Measurements from ENCODE around the gene BORCS5.

DNA sequence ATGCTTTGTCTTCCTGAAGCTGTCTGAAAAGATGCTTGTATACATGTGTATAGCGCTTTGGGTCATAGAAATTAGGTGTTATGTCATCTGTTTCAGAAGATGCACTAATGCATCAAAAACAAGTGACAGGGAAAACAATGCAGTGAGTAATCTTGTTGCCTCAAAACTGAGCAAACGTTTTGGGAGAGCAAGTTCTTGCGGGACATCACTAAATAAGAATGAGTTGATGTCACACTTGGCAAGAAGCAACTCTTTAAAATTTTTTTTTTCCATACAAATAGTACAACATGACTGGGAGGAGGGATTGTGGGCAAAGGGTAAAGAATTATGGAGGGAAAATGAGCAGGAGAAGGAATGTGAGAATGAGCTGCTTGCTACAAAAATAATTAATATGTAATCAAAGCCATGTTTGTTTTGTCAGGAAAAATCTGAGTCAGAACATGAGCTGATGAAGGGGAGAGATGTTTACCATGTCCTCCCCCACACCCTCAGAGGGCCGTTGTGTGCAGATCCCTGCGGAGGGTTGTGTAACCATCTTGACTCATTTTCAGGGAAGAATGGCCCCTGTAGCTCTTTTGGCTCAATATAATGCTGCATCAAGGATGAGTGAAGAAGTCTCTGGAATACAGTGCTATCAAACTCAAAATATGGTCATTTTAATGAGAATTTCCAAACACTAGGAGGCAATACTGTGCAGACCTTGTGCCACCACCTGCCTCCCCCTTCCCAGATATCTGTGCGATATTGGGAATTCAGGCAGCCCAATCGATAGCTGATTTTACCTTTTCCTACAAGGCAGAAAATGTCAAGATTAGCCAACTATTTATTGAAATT is 41.4 kb downstream of the BORCS5 start:
- TF ChIP-seq CTCF (IDR thresholded peaks at IDR 0.05), result peak in 2 of 4 experiments; percentile 10 to 18
- TF ChIP-seq POLR2A (IDR thresholded peaks at IDR 0.05), result peak in 1 of 2 donors; percentile 9

All from uterus (tissue), 2 donors.